ENCODE measurements around the gene PRDX2.
"Not testable (repeated sequence)": the region's sequence is repeated elsewhere in the genome, so short reads cannot be mapped to it uniquely, and the experiment has no call there.

Gene PRDX2

DNA sequence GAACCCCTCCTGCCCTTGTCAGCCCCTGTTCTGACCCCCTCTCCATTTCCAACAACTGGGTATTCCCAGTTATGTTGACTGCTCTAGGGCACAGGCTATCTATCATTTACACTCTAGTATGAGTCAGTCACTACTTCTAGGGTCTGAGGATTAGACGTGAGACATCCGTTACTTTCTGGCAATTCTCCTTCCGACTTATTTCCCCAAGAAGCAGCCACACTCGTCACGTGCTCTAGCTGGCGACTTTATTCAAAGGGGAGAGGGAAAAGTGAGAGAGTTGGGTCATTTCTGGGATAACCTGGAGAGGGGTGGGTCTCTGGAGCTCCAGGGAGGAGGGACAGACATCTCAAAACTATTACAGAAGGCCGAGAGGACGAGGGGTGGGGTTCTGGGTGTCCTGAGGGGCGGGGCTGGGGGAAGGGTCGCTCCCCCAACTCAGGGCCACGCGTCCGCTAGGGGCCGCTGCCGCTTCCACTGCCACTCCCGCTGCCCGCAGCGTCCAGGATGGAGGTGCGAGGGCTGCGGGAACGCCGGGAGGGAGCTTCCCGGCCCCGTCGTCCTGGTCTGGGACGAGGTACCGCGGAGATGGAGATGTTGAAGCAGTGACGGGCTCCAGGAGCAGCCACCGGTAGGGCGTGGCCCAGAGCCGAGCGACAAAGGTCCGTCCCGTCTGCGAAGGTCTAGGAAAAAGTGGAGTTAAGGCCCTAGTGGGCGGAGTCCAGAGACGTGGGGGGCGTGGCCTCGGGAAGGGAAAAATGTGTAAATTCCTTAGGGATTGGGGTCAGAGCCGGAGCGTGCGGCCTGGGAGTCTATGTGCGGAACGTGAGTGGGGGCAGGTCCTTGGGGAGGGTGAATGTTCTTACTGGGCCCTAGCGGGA lies 23.9 kb upstream of the PRDX2 start:
- DNase-seq, result peak; percentile 71

DNA sequence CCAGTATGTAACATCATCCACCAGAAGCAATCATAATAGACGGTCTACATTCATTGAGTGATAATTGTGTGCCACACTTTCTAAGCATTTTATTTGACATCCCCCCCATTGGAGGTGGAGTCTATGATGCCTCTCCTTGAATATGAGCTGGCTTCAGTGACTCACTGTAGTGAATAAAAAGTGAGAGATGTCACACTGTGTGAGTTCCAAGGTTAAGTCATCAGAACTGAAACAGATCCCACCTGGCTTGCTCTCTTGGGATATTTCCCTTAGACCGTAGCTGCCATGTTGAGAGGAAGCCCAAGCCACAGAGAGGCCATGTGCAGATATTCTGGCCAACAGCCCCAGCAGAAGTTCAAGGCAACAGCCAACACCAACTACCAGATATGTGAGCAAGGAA lies 20.2 kb upstream of the PRDX2 start:
- DNase-seq, result no peak

DNA sequence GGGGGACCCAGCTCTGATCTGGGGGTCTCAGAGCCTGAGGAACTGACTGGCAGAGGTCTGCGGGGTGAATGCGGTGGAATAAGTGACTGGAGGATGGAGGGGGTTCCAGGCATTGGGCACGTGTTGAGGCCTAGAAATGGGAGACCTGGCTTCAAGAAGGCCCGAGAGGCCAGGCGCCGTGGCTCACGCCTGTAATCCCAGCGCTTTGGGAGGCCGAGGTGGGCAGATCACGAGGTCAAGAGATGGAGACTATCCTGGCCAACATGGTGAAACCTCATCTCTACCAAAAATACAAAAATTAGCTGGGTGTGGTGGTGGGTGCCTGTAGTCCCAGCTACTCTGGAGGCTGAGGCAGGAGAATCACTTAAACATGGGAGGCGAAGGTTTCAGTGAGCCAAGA lies 16.2 kb upstream of the PRDX2 start:
- not testable (repeated sequence) for DNase-seq

DNA sequence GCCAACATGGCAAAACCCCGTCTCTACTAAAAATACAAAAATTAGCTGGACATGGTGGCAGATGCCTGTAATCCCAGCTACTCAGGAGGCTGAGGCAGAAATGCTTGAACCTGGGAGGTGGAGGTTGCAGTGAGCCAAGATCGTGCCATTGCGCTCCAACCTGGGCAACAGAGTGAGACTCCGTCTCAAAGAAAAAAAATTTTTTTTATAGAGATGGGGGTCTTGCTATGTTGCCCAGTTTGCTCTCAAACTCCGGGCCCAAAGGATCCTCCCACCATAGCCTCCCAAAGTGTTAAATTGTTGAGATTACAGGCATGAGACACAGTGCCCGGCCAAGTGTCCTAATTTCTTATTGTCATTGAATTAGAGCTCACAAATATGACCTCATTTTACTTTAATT lies 15.6 kb upstream of the PRDX2 start:
- DNase-seq, result not testable (repeated sequence)

- no peak for DNase-seq
These were observed 13.5 kb upstream of the PRDX2 start for GRCh38 chr19:12815088-12815487.

- peak; percentile 95 for DNase-seq
These were observed 4.9 kb upstream of the PRDX2 start, which contains the start of gene RNASEH2A for GRCh38 chr19:12806242-12807081. Gene RNASEH2A (plus strand): TSS chr19:12806584. CDS start chr19:12806674, 90 bp downstream.

DNA sequence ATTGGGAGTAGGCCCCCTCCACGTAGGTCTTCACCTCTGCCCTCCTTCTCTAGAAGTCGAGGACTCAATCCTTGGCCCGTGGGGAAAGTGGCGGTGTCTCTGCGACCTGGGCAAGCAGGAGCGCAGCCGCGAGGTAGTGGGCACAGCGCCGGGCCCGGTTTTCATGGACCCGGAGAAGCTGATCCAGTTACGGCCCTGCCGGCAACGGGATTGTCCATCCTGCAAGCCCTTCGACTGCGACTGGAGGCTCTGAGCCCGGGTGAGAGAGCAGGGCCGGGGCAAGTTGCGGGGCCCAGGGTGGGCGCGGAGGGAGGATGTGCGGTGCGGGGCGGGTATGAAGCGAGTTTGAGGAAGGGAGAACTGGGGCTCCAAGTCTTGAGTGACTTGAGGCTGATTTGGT lies 2.5 kb upstream of the PRDX2 start:
- no peak for DNase-seq

DNA sequence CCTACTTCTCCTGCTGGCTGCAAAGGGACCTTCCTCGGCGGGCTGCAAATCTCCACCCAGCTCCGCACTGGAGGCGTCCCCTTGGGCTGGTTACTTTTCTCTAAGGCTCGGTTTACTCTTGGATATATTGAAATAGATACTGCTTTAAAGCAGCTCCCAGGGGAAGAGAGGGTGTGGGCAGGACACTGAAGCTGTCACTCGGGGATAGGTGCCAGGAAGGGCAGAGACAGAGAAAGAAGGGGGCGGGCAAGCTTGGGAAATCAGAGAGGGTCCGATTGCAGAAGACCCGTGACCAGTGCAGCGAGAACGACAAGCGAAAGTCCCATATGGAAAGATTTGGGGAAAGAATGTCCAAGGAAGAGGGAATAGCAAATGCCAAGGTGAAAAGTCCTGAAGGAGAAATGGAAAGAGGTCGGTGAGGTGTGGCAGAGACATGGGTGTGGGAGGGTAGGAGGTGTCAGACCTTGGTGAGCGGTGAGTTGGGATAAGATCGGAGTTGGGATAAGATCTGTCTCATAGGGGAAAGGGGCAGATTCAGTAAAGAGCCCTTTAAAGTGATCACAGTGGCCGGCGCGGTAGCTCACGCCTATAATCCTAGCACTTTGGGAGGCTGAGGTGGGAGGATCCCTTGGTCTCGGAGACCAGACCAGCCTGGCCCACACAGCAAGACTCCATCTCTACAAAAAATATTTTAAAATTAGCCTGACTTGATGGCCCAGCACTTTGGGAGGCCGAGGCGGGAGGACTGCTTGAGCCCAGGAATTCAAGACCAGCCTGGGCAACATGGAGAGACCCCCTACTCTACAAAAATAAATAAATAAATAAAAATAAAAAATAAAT lies 887 bp upstream of the PRDX2 start:
- no peak for DNase-seq

- no peak for DNase-seq
These were observed 606 bp downstream of the PRDX2 start for GRCh38 chr19:12800923-12801465.

GRCh38 chr19:12800466-12800770 lies 1.2 kb downstream of the PRDX2 start:
- no peak for DNase-seq

DNA sequence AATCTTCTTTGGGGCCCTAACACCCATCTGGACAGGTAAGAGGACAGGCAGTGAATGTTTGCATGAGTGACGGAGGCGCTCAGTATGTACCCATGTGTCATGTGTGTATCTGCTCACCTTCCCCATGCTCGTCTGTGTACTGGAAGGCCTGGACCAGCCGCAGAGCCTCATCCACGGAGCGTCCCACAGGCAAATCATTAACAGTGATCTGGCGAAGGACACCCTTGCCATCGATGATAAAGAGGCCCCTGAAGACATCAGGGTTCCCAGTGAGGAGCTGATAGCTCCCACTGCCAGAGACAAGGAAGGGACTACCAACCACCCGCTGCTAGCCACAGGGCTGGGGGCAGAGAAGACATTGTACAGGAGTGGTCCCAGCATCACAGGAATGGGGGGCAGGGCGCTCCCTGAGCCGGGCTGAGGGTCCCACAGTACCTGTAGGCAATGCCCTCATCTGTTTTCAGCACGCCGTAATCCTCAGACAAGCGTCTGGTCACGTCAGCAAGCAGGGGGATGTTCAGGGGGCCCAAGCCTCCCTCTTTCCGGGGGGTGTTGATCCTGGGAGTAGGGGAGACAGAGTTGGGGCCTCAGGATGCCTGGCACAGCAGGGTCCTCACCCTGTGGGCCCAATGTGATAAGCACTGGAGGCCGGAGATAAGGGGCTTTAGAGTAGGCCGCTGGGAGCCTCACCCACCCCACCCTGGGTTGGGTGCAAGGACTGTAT lies 1.7 kb downstream of the PRDX2 start:
- no peak for DNase-seq

GRCh38 chr19:12797607-12798006 lies 4.0 kb downstream of the PRDX2 start:
- DNase-seq, result not testable (repeated sequence)

GRCh38 chr19:12797141-12797587 lies 4.4 kb downstream of the PRDX2 start:
- DNase-seq, result no peak

GRCh38 chr19:12796146-12797071 lies 5.2 kb downstream of the PRDX2 start:
- peak; percentile 84 for DNase-seq

GRCh38 chr19:12794971-12795381 lies 6.6 kb downstream of the PRDX2 start:
- DNase-seq, result no peak

- no peak for DNase-seq
These were observed 7.2 kb downstream of the PRDX2 start for GRCh38 chr19:12794196-12794941.

- DNase-seq, result peak; percentile 94
These were observed 8.1 kb downstream of the PRDX2 start for GRCh38 chr19:12793290-12794195.

DNA sequence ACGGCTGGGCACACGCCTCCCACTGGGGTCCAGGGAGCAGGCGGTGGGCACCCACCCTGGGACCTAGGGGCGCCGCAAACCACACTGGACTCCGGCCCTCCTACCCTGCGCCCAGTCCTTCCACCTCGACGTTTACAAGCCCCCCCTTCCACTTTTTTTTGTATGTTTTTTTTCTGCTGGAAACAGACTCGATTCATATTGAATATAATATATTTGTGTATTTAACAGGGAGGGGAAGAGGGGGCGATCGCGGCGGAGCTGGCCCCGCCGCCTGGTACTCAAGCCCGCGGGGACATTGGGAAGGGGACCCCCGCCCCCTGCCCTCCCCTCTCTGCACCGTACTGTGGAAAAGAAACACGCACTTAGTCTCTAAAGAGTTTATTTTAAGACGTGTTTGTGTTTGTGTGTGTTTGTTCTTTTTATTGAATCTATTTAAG lies 8.7 kb downstream of the PRDX2 start:
- no peak for DNase-seq

Data from retina (tissue), 1 donor.